GM12874 (cell line): ENCODE results near the gene KRT79.

ENCODE experiments used
- TF ChIP-seq, protein P1 (sequence below): IDR thresholded peaks from 2 replicates; pipeline ENCODE4 v1.5.1; 2011; ENCODE audit warnings: low read depth, mild to moderate bottlenecking, control low read depth, low read length, moderate library complexity; ENCODE audit not compliant: insufficient read depth

KRT79 gene

DNA sequence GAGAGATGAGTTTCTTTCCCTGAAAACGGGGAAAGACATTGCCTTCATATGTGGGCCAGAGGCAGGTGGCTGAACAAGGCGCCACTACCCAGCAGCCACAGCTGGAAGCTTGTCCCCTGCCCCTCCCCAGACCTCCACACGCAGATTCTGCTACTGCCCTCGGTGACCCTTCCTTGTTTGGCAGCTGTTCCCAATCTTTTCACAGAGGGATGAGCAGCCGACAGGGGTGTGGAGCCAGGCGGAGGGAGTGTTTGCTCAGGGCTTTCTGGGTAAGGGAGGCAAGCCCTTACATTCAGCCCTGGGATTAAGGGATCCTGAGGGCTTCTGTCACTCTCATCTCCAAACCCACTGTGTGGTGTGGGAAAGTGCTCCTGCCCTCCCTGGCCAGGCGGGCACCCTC is 15.7 kb downstream of the KRT79 start:
- TF ChIP-seq, protein P1, sequence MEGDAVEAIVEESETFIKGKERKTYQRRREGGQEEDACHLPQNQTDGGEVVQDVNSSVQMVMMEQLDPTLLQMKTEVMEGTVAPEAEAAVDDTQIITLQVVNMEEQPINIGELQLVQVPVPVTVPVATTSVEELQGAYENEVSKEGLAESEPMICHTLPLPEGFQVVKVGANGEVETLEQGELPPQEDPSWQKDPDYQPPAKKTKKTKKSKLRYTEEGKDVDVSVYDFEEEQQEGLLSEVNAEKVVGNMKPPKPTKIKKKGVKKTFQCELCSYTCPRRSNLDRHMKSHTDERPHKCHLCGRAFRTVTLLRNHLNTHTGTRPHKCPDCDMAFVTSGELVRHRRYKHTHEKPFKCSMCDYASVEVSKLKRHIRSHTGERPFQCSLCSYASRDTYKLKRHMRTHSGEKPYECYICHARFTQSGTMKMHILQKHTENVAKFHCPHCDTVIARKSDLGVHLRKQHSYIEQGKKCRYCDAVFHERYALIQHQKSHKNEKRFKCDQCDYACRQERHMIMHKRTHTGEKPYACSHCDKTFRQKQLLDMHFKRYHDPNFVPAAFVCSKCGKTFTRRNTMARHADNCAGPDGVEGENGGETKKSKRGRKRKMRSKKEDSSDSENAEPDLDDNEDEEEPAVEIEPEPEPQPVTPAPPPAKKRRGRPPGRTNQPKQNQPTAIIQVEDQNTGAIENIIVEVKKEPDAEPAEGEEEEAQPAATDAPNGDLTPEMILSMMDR = no peak

DNA sequence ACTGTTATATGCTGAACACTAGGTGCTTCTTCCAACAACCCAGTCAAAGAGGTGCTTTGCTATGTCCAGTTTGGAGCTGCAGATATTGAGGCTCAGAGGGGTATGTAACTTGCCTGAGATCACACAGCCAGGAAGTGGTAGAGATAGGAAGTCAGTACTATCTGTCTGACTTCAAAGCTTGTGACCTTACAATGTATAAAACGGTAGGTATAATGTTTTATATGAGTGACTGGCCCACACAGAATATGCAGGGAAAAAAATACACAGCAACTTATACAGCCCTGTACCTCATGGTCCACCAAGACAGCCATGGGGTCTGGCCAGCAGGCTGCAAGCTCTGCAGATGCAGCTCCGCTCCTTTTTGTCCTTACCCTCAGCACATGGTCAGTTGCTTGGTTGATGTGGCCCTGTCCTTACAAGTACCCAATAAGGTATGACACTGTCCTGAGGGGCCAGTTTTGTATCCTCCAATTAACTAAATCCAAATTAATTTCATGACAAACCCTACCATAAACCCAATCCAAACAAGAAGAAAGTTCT is 16.3 kb downstream of the KRT79 start:
- TF ChIP-seq, protein P1 = no peak

DNA sequence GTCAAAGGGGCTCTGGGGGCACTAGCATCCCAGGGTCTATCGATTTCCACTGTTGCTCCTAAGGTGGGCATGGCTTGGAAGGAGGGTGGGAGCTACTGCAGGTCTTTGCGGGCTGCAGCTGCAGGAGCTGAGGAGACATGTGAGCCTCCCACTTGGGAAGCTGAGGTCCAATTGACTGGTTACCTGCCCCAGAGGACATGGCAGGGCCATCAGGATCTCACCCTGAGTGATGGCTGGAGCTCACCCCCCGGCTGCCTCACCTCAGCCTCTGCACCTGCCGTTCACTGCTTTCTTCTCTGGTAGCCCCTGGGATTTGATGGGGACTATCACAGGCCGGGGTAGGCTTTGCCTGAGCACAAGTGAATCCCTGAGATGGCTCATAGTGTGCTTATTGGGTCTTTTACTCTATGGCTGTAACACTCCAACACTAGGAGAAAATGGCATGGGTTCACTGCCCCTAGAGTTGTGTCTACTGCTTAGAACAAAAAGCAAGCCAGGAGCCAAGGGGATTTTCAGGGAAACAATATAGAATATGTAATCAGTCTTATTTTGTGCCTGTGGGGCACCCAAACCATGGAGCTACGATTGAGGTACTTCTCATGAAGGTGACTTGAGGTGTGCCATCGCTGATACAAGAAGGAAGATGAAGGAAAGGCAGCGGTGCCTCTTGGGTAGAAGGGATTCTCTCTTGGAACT is 17.0 kb downstream of the KRT79 start:
- TF ChIP-seq, protein P1 = no peak

DNA sequence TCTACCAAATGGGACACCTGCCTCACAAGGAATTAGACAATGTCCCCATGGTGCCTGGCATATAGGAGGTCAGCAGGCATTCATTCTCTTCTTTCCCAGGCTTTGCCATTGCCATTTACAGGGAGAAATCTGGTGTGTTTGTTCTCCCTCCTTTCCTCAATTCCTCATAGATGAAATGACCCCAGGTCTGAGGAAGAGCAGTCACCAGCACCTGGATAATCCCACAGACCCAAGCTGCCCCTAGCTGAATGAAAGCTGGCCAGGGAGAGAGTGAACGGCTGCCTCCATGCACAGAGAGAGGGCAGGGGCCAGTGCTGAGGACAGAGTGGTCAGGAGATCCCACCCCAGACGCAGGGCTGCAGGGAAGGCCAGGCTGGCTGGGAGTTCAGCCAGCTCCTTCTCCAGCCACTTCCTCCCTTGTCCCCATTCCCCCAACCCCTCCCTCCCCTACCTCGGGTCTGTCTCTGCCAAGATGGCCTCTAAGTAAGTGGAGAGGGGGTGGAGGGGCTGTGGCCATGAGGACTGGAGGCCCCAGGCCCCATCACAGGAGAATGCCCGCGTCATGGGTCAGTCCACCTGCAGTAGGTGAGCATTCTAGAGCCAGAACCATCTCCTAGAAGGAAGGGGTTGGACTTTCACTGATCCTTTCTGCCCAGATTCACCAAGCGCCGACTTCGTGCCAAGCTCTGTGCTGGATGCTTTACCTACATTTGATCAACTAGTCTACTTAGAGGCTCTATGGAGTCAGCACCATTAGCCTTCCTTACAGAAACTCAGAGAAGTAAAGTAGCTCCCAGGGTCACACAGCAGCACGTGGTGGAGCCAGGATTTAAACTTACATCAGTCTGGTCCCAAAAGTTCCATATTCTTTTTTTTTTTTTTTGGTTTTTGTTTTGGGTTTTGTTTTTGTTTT is 18.2 kb downstream of the KRT79 start:
- TF ChIP-seq, protein P1 = no peak

DNA sequence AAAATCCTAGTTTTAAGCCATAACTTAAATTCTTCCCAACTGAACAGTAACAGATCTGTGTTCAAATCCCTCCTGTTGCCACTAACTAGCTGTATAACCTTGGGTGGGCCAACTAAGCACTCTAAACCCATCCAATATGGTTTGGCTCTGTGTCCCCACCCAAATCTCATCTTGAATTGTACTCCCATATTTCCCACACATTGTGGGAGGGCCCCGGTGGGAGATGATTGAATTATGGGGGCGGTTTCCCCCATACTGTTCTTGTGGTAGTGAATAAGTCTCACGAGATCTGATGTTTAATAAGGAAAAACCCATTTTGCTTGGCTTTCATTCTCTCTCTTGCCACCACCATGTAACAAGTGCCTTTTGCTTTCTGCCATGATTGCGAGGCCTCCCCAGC is 18.9 kb downstream of the KRT79 start:
- TF ChIP-seq, protein P1 = no peak

DNA sequence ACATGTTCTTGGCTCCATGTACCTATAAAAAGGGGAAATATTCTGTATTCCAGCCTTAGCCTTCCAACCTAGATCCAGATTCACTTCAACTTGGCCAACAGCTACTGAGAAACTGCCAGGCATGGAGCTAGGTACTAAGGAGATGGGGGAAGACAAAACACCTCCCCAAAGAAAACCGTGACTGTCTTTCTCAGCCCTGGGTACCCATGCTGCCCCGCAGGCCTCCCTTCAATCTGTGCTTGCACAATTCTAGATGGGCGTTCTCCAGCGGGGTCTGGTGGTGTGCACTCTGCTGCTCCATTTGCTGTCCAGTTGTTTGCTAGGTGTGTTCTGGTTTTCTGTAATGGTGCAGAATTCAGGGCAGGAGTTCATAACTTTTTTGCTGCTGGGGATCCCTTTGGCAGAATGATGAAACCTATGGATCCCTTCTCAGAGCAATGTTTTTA is 19.4 kb downstream of the KRT79 start:
- TF ChIP-seq, protein P1 = no peak
